Uterus (tissue), 2 donors: ENCODE results near the gene GLB1L2.

Experiments used
- CTCF ChIP-seq, 4 experiments: fragments of 200-600 bp in 2 of 4; fragments of 450-650 bp in 2 of 4; sonication (generic) in 2 of 4; IDR thresholded peaks; one replicate each; pipeline ENCODE4 v1.5.1; 2016 to 2019; ENCODE audit warnings: antibody characterized with exemption in 4 of 4, mild to moderate bottlenecking in 2 of 4, moderate library complexity in 1 of 4
- POLR2A ChIP-seq, 2 donors: fragments of 450-650 bp; IDR thresholded peaks; one replicate each; pipeline ENCODE4 v1.6.1; 2016; ENCODE audit warnings: antibody characterized with exemption in 2 of 2, mild to moderate bottlenecking in 1 of 2, moderate library complexity in 1 of 2

- TF ChIP-seq CTCF (IDR thresholded peaks at IDR 0.05) (no peak), POLR2A (IDR thresholded peaks at IDR 0.05) (no peak)
Measured at GRCh38 chr11:134347441-134347840, 15.7 kb downstream of the GLB1L2 start.
